AG09319 (cell line): ENCODE data around the gene ABTB1.

Experiments used
- DNase-seq: peaks from one replicate; pipeline ENCODE4 v3.0.0-alpha.2; 2010; ENCODE audit warnings: low read depth; ENCODE audit errors: extremely low read depth
- CTCF ChIP-seq: IDR thresholded peaks from 2 replicates; pipeline ENCODE4 v1.5.1; 2011; ENCODE audit warnings: low read depth, mild to moderate bottlenecking, inconsistent platforms, low read length, moderate library complexity

ABTB1 gene

GRCh38 chr3:127660621-127661251 is 12.0 kb upstream of the ABTB1 start:
- no peak for TF ChIP-seq CTCF

GRCh38 chr3:127661600-127661999 is 11.2 kb upstream of the ABTB1 start:
- no peak for TF ChIP-seq CTCF
- DNase-seq: no peak

More at GRCh38 chr3:127660621-127661251, 12.0 kb upstream of the ABTB1 start:
- no peak for DNase-seq

GRCh38 chr3:127662001-127662469 is 10.7 kb upstream of the ABTB1 start:
- no peak for DNase-seq
- no peak for TF ChIP-seq CTCF

GRCh38 chr3:127663151-127663550 is 9.6 kb upstream of the ABTB1 start:
- no peak for DNase-seq
- no peak for TF ChIP-seq CTCF

GRCh38 chr3:127665165-127665564 is 7.6 kb upstream of the ABTB1 start:
- DNase-seq: no peak
- no peak for TF ChIP-seq CTCF

- DNase-seq: no peak
- no peak for TF ChIP-seq CTCF
These were observed 7.2 kb upstream of the ABTB1 start for GRCh38 chr3:127665586-127665985.

GRCh38 chr3:127666676-127667075 is 6.1 kb upstream of the ABTB1 start:
- no peak for TF ChIP-seq CTCF
- DNase-seq: no peak
